Kidney (tissue), 14 donors: ENCODE data around the gene CAVIN2. TPM values are rescaled to one million over a fixed set of nuclear protein-coding genes. Genes with fewer than 3 reads are reported as not detected.

Source experiments
- DNase-seq, 5 donors: peaks; one replicate each; pipeline ENCODE4 v3.0.0-alpha.2; 2013 to 2020
- FAIRE-seq: peaks from 2 replicates; lab custom pipeline; 2012; peaks lifted over from hg19 to GRCh38; lab: Jason Lieb, UNC
- H3K27ac ChIP-seq, 2 donors: one replicate each; pipeline ENCODE4 v1.7.0; 2013; ENCODE audit warnings: low read depth in 2 of 2, low read length in 2 of 2, inconsistent platforms in 1 of 2
- H3K27me3 ChIP-seq: one replicate; pipeline ENCODE4 v1.7.1; 2013; ENCODE audit warnings: low read length, inconsistent platforms; ENCODE audit not compliant: control insufficient read depth, insufficient read depth
- H3K36me3 ChIP-seq, 3 donors: one replicate each; pipeline versions ENCODE4 v1.7.0 to v1.7.1; 2013; ENCODE audit warnings: low read length in 3 of 3, control low read depth in 1 of 3, inconsistent platforms in 1 of 3; ENCODE audit not compliant: insufficient read depth in 3 of 3, control insufficient read depth in 2 of 3
- H3K4me1 ChIP-seq, 3 donors: one replicate each; pipeline versions ENCODE4 v1.7.0 to v1.7.1; 2013; ENCODE audit warnings: low read length in 3 of 3, inconsistent platforms in 1 of 3, low read depth in 1 of 3; ENCODE audit not compliant: control insufficient read depth in 2 of 3, insufficient read depth in 2 of 3
- H3K4me3 ChIP-seq, 3 donors: one replicate each; pipeline versions ENCODE4 v1.7.0 to v1.8.1; 2013; ENCODE audit warnings: low read length in 3 of 3, control low read depth in 1 of 3, inconsistent platforms in 1 of 3
- H3K9ac ChIP-seq, 3 donors: one replicate each; pipeline versions ENCODE4 v1.7.0 to v1.7.1; 2013; ENCODE audit warnings: low read length in 3 of 3, control low read depth in 1 of 3, inconsistent platforms in 1 of 3
- H3K9me3 ChIP-seq, 3 donors: one replicate each; pipeline versions ENCODE4 v1.7.0 to v1.7.1; 2013; ENCODE audit warnings: low read length in 3 of 3, control low read depth in 1 of 3, inconsistent platforms in 1 of 3; ENCODE audit not compliant: control insufficient read depth in 2 of 3, insufficient read depth in 1 of 3
- CTCF ChIP-seq: IDR thresholded peaks from 3 replicates; pipeline ENCODE4 v1.5.1; 2012; ENCODE audit warnings: mild to moderate bottlenecking, moderate library complexity, borderline replicate concordance; ENCODE audit not compliant: insufficient read depth; ENCODE audit errors: extremely low read depth
- intact Hi-C: fragments of 100-400 bp; cut with DNase I; formaldehyde crosslinking; loops from one replicate; pipeline ENCODE4 v1.11.1; 2022
- polyA plus RNA-seq: library from polyadenylated mRNA; stranded (reverse); fragments of 350-450 nt; fragmentation: Illumina TruSeq; extraction: RNeasy Lipid Tissue Mini Kit (QIAGEN cat#74804); gene quantifications from one replicate; pipeline ENCODE4 v1.2.3, GENCODE V29; 2014; ENCODE audit warnings: low read depth, low replicate concordance; ENCODE audit not compliant: insufficient read depth
- total RNA-seq: library from RNA; stranded (reverse); fragmentation: NEBNext Ultra II Directional; extraction: Animal tissue kit (Norgen Biotek cat#: 25700); gene quantifications from one replicate; pipeline ENCODE4 v1.2.1, GENCODE V29; 2021
- donor health status: control.
- donor health status: control.
- donor health status: control.
- donor health status: control.
- donor health status: control.
- donor health status: DM: yes; HTN: yes; CAD: no.
- donor health status: Normal renal cell carcinoma (clear cell type).

CAVIN2 gene
- total and polyA plus RNA-seq, 2 donors from 2014 or later, result 17.9 to 55.0 TPM

DNA sequence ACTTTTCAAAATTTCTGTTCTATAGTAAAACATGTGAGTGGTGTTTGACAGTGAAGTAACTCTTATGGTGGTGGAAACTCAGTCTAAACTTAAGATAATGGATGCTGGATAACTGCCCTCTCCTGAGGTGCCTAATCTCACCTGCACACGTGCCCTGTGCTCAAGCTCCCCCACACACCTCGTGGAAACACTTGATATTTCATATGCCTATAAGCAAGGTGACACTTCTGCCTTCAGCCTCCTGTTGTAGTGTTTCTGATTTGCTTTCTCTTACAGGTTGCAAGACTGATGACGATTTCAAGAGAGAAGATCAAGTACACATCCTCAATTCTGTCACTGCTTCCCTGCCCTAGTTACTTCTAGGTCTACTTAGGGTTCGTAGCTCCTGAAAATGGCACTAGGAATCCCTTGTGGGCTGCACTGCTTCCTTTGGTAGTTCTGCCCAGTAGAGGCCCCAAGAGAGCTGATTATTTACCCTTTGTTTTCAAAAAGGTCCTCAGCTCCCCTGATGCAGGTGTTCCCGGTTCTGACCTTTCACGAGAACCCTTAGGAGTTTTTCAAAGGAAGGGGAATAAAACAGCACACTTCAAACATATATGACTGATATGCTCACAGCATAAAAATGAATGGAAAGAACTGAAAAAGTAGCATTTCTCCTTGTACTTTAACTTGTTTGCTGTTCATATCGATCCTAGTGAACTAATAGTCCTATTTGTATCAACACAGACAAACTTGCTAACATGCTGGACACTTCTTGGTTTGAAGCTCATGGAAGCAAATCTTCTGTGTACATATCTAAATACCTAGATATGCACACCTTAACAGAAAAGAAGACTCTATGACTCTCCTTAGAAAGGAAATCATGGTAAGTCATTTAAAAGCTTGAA lies 6.7 kb downstream of the CAVIN2 start:
- H3K27me3 ChIP-seq, result no peaks in the 10 kb centered on the region
- no peaks in the 10 kb centered on the region for H3K9me3 ChIP-seq
- no peak for TF ChIP-seq CTCF
- intact Hi-C loops, result no loop called here
- DNase-seq (no peak), FAIRE-seq (no peak)
- no peaks in the 10 kb centered on the region for H3K4me1 ChIP-seq
- H3K4me3 ChIP-seq, result no peak overlapping the region
- H3K27ac ChIP-seq, result no peak overlapping the region
- no peaks in the 10 kb centered on the region for H3K36me3 ChIP-seq
- no peak overlapping the region for H3K9ac ChIP-seq

DNA sequence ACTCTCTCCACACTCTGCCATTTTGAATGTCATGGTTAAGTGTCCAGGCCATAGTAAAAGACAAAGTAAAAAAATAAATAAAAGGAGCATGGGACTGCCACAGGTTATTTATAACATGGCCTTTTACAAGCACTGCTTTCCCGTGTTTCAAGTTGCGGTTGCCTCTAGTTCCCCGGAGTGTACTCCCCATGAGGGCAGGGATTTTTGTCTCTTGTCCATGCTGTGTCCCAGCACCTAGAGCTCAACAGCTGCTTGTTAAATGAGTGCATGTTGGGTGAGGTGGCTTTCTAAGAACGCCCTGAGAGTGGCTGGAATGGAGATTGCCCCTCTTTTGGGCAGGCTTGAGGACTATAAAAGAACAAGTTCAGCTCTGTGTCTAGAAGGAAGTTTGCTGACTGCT lies 8.4 kb downstream of the CAVIN2 start:
- Histone ChIP-seq H3K27me3 (no peaks in the 10 kb centered on the region), H3K4me3 (no peak overlapping the region), H3K27ac (no peak overlapping the region), H3K9me3 (no peaks in the 10 kb centered on the region), H3K9ac (no peak overlapping the region), H3K4me1 (no peaks in the 10 kb centered on the region), H3K36me3 (no peaks in the 10 kb centered on the region)
- no peak for DNase-seq
- intact Hi-C loops, result no loop called here
- TF ChIP-seq CTCF, result no peak
- no peak for FAIRE-seq

DNA sequence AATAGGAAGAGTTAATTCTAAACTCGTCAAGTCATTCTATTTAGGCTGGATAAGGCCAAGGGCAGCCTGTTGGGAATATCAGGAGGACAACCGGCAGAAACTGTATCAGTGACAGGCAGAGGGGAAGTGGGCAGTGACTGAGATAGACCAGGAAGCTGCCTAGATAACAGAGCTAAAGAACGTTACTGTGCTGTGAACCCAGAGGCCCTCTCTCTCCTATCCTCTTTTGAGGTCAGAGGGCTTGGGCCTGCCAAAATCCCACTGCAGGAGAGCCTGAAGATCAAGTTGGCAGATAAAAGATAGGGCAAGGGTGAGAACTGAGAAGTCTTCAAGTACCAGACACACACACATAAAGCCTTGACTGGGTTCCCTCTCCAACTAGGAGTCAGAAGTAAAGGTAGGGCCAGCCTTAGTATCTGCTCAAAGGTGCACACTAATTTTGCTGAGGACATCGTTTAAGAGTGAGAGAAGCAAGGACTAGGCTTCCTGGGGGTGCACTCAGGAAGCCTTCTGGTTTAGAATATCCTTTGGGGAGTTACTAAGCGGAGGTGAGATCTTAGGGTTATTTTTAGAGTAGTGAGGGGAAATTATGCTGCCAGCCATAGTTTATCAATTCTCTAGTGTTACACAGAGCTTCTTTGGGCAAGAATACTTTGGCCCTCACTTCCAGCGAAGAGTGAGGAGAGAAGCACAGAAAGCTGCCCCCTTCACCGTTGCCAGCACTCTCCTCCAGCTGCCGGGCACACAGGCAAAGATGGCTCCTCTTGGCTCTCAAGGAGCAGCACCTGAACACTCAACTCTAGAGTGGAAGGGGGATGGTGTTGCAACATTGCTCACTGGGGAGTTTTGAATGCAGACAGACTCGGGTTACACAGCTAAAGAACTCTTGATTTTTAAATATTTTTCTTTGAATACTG lies 9.8 kb downstream of the CAVIN2 start:
- TF ChIP-seq CTCF, result no peak
- Histone ChIP-seq H3K27ac (no peak overlapping the region), H3K27me3 (no peaks in the 10 kb centered on the region), H3K36me3 (no peaks in the 10 kb centered on the region), H3K9me3 (no peaks in the 10 kb centered on the region), H3K4me1 (no peaks in the 10 kb centered on the region), H3K9ac (no peak overlapping the region), H3K4me3 (no peak overlapping the region)
- no peak for DNase-seq
- FAIRE-seq, result no peak
- intact Hi-C loops, result no loop called here
